Fibroblast of the aortic adventitia (primary cell): ENCODE results near the gene ROR1. TPM values are rescaled to one million over a fixed set of nuclear protein-coding genes. Genes with fewer than 3 reads are reported as not detected.
"Not testable (repeated sequence)": the region's sequence is repeated elsewhere in the genome, so short reads cannot be mapped to it uniquely, and the experiment has no call there.

Experiments used
- DNase-seq: peaks from one replicate; pipeline ENCODE4 v3.0.0-alpha.2; 2010; ENCODE audit warnings: low read depth
- H3K4me3 ChIP-seq: 2 replicates; pipeline ENCODE4 v1.5.1; 2011; ENCODE audit warnings: low read depth, mild to moderate bottlenecking, control low read depth, low read length, moderate library complexity
- total RNA-seq: library from RNA; depleted of rRNA; stranded (reverse); fragments of >200 nt; gene quantifications from 2 replicates; pipeline ENCODE4 v1.2.3, GENCODE V29; 2012; ENCODE audit warnings: low replicate concordance
- TF ChIP-seq, protein P1 (sequence below): IDR thresholded peaks from 2 replicates; pipeline ENCODE4 v1.5.1; 2011; ENCODE audit warnings: mild to moderate bottlenecking, low read length, control low read depth, inconsistent platforms; ENCODE audit not compliant: insufficient read depth

Gene ROR1
- total RNA-seq, 1 donor = 18.8 TPM

- no peak overlapping the region for H3K4me3 ChIP-seq
- TF ChIP-seq, protein P1, sequence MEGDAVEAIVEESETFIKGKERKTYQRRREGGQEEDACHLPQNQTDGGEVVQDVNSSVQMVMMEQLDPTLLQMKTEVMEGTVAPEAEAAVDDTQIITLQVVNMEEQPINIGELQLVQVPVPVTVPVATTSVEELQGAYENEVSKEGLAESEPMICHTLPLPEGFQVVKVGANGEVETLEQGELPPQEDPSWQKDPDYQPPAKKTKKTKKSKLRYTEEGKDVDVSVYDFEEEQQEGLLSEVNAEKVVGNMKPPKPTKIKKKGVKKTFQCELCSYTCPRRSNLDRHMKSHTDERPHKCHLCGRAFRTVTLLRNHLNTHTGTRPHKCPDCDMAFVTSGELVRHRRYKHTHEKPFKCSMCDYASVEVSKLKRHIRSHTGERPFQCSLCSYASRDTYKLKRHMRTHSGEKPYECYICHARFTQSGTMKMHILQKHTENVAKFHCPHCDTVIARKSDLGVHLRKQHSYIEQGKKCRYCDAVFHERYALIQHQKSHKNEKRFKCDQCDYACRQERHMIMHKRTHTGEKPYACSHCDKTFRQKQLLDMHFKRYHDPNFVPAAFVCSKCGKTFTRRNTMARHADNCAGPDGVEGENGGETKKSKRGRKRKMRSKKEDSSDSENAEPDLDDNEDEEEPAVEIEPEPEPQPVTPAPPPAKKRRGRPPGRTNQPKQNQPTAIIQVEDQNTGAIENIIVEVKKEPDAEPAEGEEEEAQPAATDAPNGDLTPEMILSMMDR = no peak
- no peak for DNase-seq
Observed at GRCh38 chr1:63780565-63780964, 6.7 kb downstream of the ROR1 start.

GRCh38 chr1:63782982-63783381 lies 9.2 kb downstream of the ROR1 start:
- TF ChIP-seq, protein P1 = no peak
- no peak overlapping the region for H3K4me3 ChIP-seq
- DNase-seq = no peak

- H3K4me3 ChIP-seq = no peak overlapping the region
- TF ChIP-seq, protein P1 = no peak
- DNase-seq = no peak
Observed at GRCh38 chr1:63784083-63784482, 10.3 kb downstream of the ROR1 start.

DNA sequence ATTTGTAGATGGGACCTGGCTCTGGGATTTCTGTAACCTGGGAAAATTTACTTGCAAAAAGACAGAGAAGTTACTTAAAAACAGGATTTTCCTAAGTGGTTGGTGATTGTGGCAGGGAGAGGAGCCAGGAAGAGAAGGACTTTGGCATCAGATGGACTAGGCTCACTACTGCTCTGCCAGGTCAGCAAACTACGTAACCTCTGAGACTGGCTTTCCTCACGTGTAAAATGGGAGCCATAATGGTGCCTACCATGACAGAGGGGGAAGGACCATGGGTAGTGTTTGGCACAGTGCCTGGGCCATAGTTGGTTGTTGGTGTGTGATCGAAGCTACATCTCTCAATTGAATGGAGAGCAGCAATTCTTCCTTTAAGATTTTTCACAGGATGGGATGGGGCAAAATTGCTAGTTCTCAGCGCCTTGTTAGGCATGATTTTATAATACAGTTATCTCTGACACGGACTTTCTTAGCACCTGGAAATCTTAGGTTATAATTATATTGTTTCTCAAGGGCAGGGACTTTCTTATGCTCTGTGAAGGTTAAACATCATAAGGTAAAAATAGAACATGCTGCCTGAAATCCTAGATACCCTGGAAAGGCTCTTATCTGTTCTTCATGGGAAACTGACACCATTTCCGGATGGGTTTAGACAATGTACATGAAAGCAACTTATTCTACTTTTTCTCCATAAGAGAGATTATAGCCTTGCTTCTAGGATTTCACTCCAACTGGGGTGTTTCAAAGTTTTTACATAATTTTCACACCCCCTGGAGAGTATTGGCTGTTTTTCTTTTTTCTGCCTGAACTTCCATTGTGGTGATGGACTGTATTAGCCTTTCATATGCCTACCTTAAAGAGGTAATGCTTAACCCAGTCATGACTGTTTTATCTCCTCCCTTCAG lies 10.9 kb downstream of the ROR1 start:
- H3K4me3 ChIP-seq = no peak overlapping the region
- TF ChIP-seq, protein P1 = no peak

GRCh38 chr1:63787270-63787669 lies 13.5 kb downstream of the ROR1 start:
- not testable (repeated sequence) for H3K4me3 ChIP-seq, DNase-seq

More for the DNA sequence above, 10.9 kb downstream of the ROR1 start:
- DNase-seq = no peak

DNA sequence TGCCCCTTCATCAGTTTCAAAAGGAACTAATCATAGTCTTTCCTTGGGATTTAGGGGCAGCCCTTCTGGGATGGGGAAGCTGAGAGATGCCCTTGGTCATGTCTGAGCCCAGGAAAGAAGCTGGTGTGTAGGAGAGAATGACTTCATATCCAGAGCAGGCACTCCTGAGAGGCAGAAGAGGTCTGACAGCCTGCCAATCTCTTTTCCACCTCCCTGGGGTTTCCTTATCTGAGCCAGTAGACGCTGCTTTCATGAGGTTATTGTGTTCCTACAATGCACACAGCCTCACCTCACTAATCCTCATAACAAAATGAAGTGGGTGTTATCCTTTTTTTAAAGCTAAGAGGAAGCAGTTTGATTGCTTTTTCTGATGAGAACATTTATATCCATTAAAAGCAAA lies 14.1 kb downstream of the ROR1 start:
- no peak overlapping the region for H3K4me3 ChIP-seq
- DNase-seq = no peak
- TF ChIP-seq, protein P1 = no peak

DNA sequence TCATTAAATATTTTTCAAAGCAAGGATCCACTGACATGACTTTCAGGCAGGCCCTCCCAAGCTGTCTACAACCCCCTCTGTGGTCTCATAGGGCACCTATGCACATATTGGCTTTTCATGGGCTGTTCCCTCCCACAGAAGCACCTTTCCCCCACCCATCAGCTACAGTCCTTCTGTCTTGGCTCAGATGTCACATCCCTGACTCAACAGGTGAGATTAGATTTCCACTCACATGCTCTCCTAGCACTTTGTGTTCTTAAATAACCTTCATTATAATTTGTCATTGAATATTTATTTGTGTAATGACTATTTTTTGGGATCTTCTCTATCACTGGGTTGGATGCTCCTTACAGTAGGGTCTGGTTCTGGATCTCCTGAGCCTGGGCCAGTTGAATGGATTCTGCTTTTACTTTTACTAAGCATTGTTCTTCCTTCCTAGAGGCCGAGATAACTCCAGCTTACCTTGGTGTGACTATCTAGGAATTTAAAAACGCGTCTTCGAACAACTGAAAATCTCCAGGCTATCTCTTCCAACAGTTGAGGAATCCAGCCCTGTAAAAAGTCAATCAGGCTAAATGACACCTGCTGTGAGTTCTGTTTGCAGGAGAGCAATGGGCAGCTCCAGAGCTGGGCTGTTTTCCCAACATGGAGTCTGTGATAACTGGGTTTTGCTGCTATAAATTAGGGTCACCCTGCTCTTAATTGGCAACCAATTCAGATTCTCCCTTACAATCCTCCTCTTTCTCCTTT lies 16.2 kb downstream of the ROR1 start:
- H3K4me3 ChIP-seq = no peak overlapping the region
- DNase-seq = no peak
- TF ChIP-seq, protein P1 = no peak
